ENCODE measurements around the gene TRA2A.

TRA2A gene

GRCh38 chr7:23469150-23469960, 62.4 kb downstream of the TRA2A start:
- Mint-ChIP-seq H3K27me3 (peaks cover 73% of the 10 kb centered on the region), H3K4me1 (peaks cover 28% of the 10 kb centered on the region), H3K36me3 (no peaks in the 10 kb centered on the region), H3K9me3 (no peaks in the 10 kb centered on the region), H3K27ac (peak overlapping the region; percentile 38), H3K4me3 (peak overlapping the region; percentile 77)
- peak; percentile 57 for ATAC-seq

GRCh38 chr7:23468526-23469149, 63.1 kb downstream of the TRA2A start:
- H3K4me3 Mint-ChIP-seq = peak overlapping the region; percentile 74
- ATAC-seq = no peak

DNA sequence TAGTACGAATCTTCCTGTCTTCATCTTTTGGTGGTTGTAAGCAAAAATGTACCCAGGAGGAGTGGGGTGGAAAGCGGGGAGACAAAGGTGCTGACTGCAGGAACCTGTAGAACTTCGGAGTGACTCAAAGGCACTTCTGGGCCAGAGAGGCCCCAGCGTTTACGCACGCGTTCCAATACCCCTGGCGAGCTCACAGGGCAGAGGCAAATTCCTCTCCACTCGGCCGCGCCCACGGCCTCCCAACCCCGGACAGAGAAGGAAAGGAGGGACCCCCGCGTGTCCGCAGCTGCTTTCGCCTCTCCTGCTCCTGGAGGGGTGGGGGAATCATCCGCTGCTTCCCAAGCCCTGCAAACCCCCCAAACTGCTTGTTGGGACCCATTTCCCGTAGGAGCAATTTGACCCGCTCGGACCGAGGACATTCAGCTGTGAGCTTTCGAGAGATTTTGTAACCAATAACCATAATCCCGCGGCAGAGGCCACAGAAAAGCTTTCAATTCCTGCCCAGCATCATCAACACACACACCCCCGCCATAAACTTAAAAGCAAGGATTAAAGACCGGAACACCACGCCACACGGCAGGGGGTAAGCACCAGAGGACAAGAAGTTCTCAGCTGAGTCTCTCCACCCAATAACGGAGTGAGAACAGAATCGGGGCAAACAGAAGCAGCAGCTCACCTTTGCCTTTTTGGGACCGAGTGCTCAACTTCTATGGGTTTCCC, 63.8 kb downstream of the TRA2A start:
- Mint-ChIP-seq H3K27me3 (peaks cover 63% of the 10 kb centered on the region), H3K4me3 (peak overlapping the region; percentile 74), H3K36me3 (no peaks in the 10 kb centered on the region), H3K9me3 (no peaks in the 10 kb centered on the region), H3K27ac (peak overlapping the region; percentile 38), H3K4me1 (peaks cover 31% of the 10 kb centered on the region)
- peak; percentile 35 for ATAC-seq

More at GRCh38 chr7:23468526-23469149, 63.1 kb downstream of the TRA2A start:
- no peaks in the 10 kb centered on the region for H3K9me3 Mint-ChIP-seq
- H3K4me1 Mint-ChIP-seq = peaks cover 27% of the 10 kb centered on the region
- no peaks in the 10 kb centered on the region for H3K36me3 Mint-ChIP-seq
- peaks cover 69% of the 10 kb centered on the region for H3K27me3 Mint-ChIP-seq
- peak overlapping the region; percentile 38 for H3K27ac Mint-ChIP-seq

GRCh38 chr7:23467291-23467805, 64.4 kb downstream of the TRA2A start:
- H3K27ac Mint-ChIP-seq = peak overlapping the region; percentile 38
- H3K27me3 Mint-ChIP-seq = peaks cover 61% of the 10 kb centered on the region
- H3K4me1 Mint-ChIP-seq = peaks cover 32% of the 10 kb centered on the region
- ATAC-seq = no peak
- no peaks in the 10 kb centered on the region for H3K9me3 Mint-ChIP-seq
- no peaks in the 10 kb centered on the region for H3K36me3 Mint-ChIP-seq
- peak overlapping the region; percentile 74 for H3K4me3 Mint-ChIP-seq

DNA sequence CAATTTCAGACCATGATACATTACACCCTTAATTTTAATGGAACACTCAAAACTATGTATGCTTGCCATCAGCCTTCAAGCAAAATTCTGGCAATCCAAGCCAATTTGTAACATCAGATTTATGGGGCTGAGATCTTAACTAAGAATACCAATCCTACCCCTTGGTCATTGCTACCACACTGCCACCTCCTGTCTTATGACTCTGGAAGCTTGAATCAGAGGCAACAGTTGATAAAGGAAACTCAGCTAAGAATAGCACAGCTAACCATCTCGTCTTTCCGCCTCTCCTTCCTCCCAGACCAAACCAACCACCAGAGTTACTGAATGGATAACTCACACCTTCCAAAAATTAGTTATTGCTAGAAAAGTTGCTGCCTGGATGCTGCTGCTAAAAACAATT, 68.9 kb downstream of the TRA2A start:
- ATAC-seq = no peak
- Mint-ChIP-seq H3K27me3 (peaks cover 53% of the 10 kb centered on the region), H3K4me3 (no peak overlapping the region), H3K9me3 (no peaks in the 10 kb centered on the region), H3K36me3 (no peaks in the 10 kb centered on the region), H3K4me1 (peaks cover 13% of the 10 kb centered on the region), H3K27ac (no peak overlapping the region)

DNA sequence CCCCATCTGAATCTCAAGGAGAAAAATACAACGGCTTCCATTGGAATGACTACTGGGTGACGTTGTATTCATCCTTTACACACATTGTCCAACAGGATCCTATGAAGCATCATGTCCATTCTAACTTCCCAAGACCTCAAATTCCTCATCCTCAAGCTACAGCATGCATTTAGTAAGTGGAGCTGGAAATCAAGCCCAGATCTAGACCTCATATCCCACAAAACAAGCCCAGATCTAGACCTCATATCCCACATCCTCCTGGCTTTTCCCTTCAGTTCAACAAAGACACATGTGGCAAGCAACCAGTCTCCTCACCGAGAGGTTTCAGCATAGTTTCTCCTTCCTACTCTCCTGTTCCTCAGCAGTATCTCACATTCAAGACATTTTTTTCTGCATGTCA, 73.7 kb downstream of the TRA2A start:
- peaks cover 43% of the 10 kb centered on the region for H3K27me3 Mint-ChIP-seq
- no peaks in the 10 kb centered on the region for H3K36me3 Mint-ChIP-seq
- ATAC-seq = no peak
- no peak overlapping the region for H3K4me3 Mint-ChIP-seq
- H3K4me1 Mint-ChIP-seq = peaks cover 2% of the 10 kb centered on the region
- no peak overlapping the region for H3K27ac Mint-ChIP-seq
- no peaks in the 10 kb centered on the region for H3K9me3 Mint-ChIP-seq

DNA sequence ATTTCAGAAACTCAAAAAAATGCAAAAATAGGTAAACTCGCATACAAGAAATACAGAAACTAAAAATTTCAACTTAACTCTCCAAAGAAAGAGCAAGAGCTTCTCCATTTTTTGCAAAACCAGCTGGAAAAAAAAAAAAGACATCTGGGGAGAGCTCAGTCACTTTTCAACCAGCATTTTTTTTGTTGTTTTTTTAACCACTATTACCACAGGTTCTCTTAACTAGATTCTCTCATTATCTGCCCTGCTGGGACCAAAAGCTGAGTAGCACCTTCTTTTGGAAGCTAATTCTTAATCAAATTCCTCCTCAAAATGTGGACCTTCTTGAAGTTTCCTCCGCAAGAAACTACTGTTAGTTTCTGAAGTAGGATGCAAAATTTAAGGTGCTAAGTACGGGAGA, 75.7 kb downstream of the TRA2A start:
- ATAC-seq = no peak
- Mint-ChIP-seq H3K9me3 (no peaks in the 10 kb centered on the region), H3K4me1 (no peaks in the 10 kb centered on the region), H3K36me3 (no peaks in the 10 kb centered on the region), H3K4me3 (no peak overlapping the region), H3K27ac (no peak overlapping the region), H3K27me3 (peaks cover 42% of the 10 kb centered on the region)

- no peak overlapping the region for H3K4me3 Mint-ChIP-seq
- no peak for ATAC-seq
- H3K27ac Mint-ChIP-seq = no peak overlapping the region
- H3K4me1 Mint-ChIP-seq = no peaks in the 10 kb centered on the region
- no peaks in the 10 kb centered on the region for H3K36me3 Mint-ChIP-seq
- peaks cover 37% of the 10 kb centered on the region for H3K27me3 Mint-ChIP-seq
- H3K9me3 Mint-ChIP-seq = no peaks in the 10 kb centered on the region
Measured at GRCh38 chr7:23454881-23455526, 76.8 kb downstream of the TRA2A start.

Data from stimulated activated memory B cell treated with anti-CD40 and anti-IgM and Interleukin-4, amounts not matched to agents 10 μg/mL and 1 μg/mL and 100 μg/mL, for 72 hours (primary cell).